Stomach (tissue), 9 donors: ENCODE results near the gene SDC3. TPM values are rescaled to one million over a fixed set of nuclear protein-coding genes. Genes with fewer than 3 reads are reported as not detected.

Source experiments
- DNase-seq, 2 donors: peaks; one replicate each; pipeline versions ENCODE4 v3.0.0 to v3.0.0-alpha.2; 2013 to 2019
- H3K27ac ChIP-seq, 5 donors: fragments of 200-600 bp in 4 of 5; sonication (generic) in 4 of 5; one replicate each; pipeline ENCODE4 v1.5.1; 2013 to 2019; ENCODE audit warnings: mild to moderate bottlenecking in 1 of 5, moderate library complexity in 1 of 5
- H3K27me3 ChIP-seq, 3 donors: fragments of 200-600 bp; sonication (generic); one replicate each; pipeline ENCODE4 v1.5.1; 2017 to 2019; ENCODE audit warnings: mixed run types in 1 of 3
- H3K36me3 ChIP-seq, 4 donors: fragments of 200-600 bp; sonication (generic); 1 replicate in 3 of 4; 2 replicates in 1 of 4; pipeline ENCODE4 v1.5.1; 2016 to 2019
- H3K4me1 ChIP-seq, 4 donors: fragments of 200-600 bp; sonication (generic); one replicate each; pipeline ENCODE4 v1.5.1; 2016 to 2019
- H3K4me3 ChIP-seq, 4 donors: fragments of 200-600 bp; sonication (generic) in 3 of 4; one replicate each; pipeline ENCODE4 v1.5.1; 2016 to 2019; ENCODE audit warnings: mild to moderate bottlenecking in 1 of 4
- H3K9me3 ChIP-seq, 4 donors: fragments of 200-600 bp; sonication (generic); one replicate each; pipeline ENCODE4 v1.5.1; 2016 to 2019
- CTCF ChIP-seq, 7 experiments: fragments of 450-650 bp in 4 of 7; fragments of 200-600 bp in 3 of 7; sonication (generic) in 3 of 7; IDR thresholded peaks; one replicate each; pipeline ENCODE4 v1.5.1; 2016 to 2019; ENCODE audit warnings: antibody characterized with exemption in 7 of 7, control low read depth in 2 of 7, mild to moderate bottlenecking in 1 of 7
- EP300 ChIP-seq: sonication (generic); formaldehyde crosslinking; IDR thresholded peaks from one replicate; pipeline ENCODE4 v1.6.1; 2017; ENCODE audit warnings: antibody characterized with exemption
- POLR2A ChIP-seq, 4 donors: fragments of 450-650 bp; IDR thresholded peaks; one replicate each; pipeline ENCODE4 v1.6.1; 2016; ENCODE audit warnings: antibody characterized with exemption in 4 of 4, control low read depth in 2 of 4, mild to moderate bottlenecking in 1 of 4, moderate library complexity in 1 of 4
- POLR2AphosphoS5 ChIP-seq, 3 donors: sonication (generic); formaldehyde crosslinking; IDR thresholded peaks; one replicate each; pipeline ENCODE4 v1.6.1; 2016; ENCODE audit warnings: antibody characterized with exemption in 3 of 3
- WGBS, 5 donors: extraction: QIAGEN DNeasy Blood & Tissue Kit in 3 of 5; methylation state at CpG; one replicate each; pipeline versions ENCODE4 v1.1.5 to v1.1.7; 2013 to 2018; 5-methylcytosine and 5-hydroxymethylcytosine counted together
- intact Hi-C: fragments of 100-400 bp; cut with DNase I; formaldehyde crosslinking; loops from one replicate; pipeline ENCODE4 v1.15.1; 2023; ENCODE audit warnings: low total_unique reads
- polyA plus RNA-seq, 3 donors: library from polyadenylated mRNA; stranded (reverse); fragments of 200-250 nt; gene quantifications; one replicate each; pipeline ENCODE4 v1.2.3, GENCODE V29; 2013
- total RNA-seq, 5 donors: library from RNA; depleted of rRNA; stranded (reverse); fragments of >200 nt; gene quantifications; one replicate each; pipeline versions ENCODE4 v1.1.0 to v1.2.3, GENCODE V29; 2014 to 2016
- donor health status: healthy with polysubstance abuse.
- donor health status: Bipolar disorder and iron deficiency.
- donor health status: healthy.

Gene SDC3
- total and polyA plus RNA-seq, 8 donors, result 0.58 to 47.2 (median 15.2) TPM

- Histone ChIP-seq H3K27me3 (peaks cover 0 to 2% (median 0%) of the 10 kb centered on the region in 3 donors), H3K9me3 (no peaks in the 10 kb centered on the region), H3K27ac (peak overlapping the region; percentile 46 to 85 (median 78)), H3K4me3 (no peak overlapping the region), H3K36me3 (no peaks in the 10 kb centered on the region), H3K4me1 (peaks cover 27 to 76% (median 53%) of the 10 kb centered on the region in 4 donors)
- intact Hi-C loops, result no loop called here
- 17 to 40% (median 32%) methylated on average over 6 to 11 of the region's 11 CpGs for WGBS, 5 donors
- DNase-seq, result peak; percentile 33 to 73
- TF ChIP-seq POLR2A (IDR thresholded peaks at IDR 0.05) (no peak), POLR2AphosphoS5 (IDR thresholded peaks at IDR 0.05) (peak in 1 of 3 donors; percentile 25)
Observed at GRCh38 chr1:30901798-30902581, 6.6 kb downstream of the SDC3 start.

GRCh38 chr1:30900931-30901560, 7.5 kb downstream of the SDC3 start:
- intact Hi-C loops, result no loop called here
- H3K27ac ChIP-seq, result peak overlapping the region in 4 of 5 donors; percentile 66 to 85 (median 80)

GRCh38 chr1:30900486-30900885, 8.1 kb downstream of the SDC3 start:
- Histone ChIP-seq H3K27ac (peak overlapping the region in 1 of 5 donors; percentile 85), H3K4me1 (peaks cover 23 to 76% (median 50%) of the 10 kb centered on the region in 4 donors)
- 76 to 92% (median 85%) methylated on average over 6 of the region's 6 CpGs for WGBS, 5 donors

More at GRCh38 chr1:30900931-30901560, 7.5 kb downstream of the SDC3 start:
- H3K4me1 ChIP-seq, result peaks cover 24 to 76% (median 49%) of the 10 kb centered on the region in 4 donors
- WGBS, 5 donors, result 71 to 90% (median 73%) methylated on average over 3 of the region's 3 CpGs
- H3K4me3 ChIP-seq, result no peak overlapping the region
- no peaks in the 10 kb centered on the region for H3K27me3 ChIP-seq
- no peaks in the 10 kb centered on the region for H3K9me3 ChIP-seq
- TF ChIP-seq POLR2A (IDR thresholded peaks at IDR 0.05) (no peak), CTCF (IDR thresholded peaks at IDR 0.05) (no peak), EP300 (no peak)
- no peak for DNase-seq
- H3K36me3 ChIP-seq, result no peaks in the 10 kb centered on the region

GRCh38 chr1:30899577-30900389, 8.8 kb downstream of the SDC3 start:
- H3K9me3 ChIP-seq, result no peaks in the 10 kb centered on the region
- no peaks in the 10 kb centered on the region for H3K36me3 ChIP-seq
- peak overlapping the region in 1 of 5 donors; percentile 85 for H3K27ac ChIP-seq
- DNase-seq, result no peak
- H3K4me3 ChIP-seq, result no peak overlapping the region
- intact Hi-C loops, result no loop called here
- 74 to 88% (median 84%) methylated on average over 13 of the region's 13 CpGs for WGBS, 5 donors
- no peaks in the 10 kb centered on the region for H3K27me3 ChIP-seq
- TF ChIP-seq POLR2A (IDR thresholded peaks at IDR 0.05), result no peak
- H3K4me1 ChIP-seq, result peaks cover 23 to 76% (median 53%) of the 10 kb centered on the region in 4 donors

More at GRCh38 chr1:30900486-30900885, 8.1 kb downstream of the SDC3 start:
- Histone ChIP-seq H3K4me3 (no peak overlapping the region), H3K9me3 (no peaks in the 10 kb centered on the region), H3K36me3 (no peaks in the 10 kb centered on the region), H3K27me3 (no peaks in the 10 kb centered on the region)
- no peak for TF ChIP-seq POLR2A (IDR thresholded peaks at IDR 0.05)
- DNase-seq, result no peak
- intact Hi-C loops, result no loop called here

- H3K27ac ChIP-seq, result peak overlapping the region in 1 of 5 donors; percentile 81
- H3K27me3 ChIP-seq, result no peaks in the 10 kb centered on the region
- no peak for DNase-seq
- no peaks in the 10 kb centered on the region for H3K9me3 ChIP-seq
- peaks cover 23 to 74% (median 48%) of the 10 kb centered on the region in 4 donors for H3K4me1 ChIP-seq
- H3K36me3 ChIP-seq, result no peaks in the 10 kb centered on the region
- H3K4me3 ChIP-seq, result no peak overlapping the region
- TF ChIP-seq POLR2AphosphoS5 (IDR thresholded peaks at IDR 0.05) (no peak), EP300 (no peak), POLR2A (IDR thresholded peaks at IDR 0.05) (no peak), CTCF (IDR thresholded peaks at IDR 0.05) (no peak)
- intact Hi-C loops, result no loop called here
- 72 to 93% (median 93%) methylated on average over 9 to 10 of the region's 10 CpGs for WGBS, 5 donors
Observed at GRCh38 chr1:30898031-30898815, 10.3 kb downstream of the SDC3 start.
